K562 (cell line): ENCODE data around the gene RAP1GAP2. TPM values are rescaled to one million over a fixed set of nuclear protein-coding genes. Genes with fewer than 3 reads are reported as not detected.

Source experiments
- ATAC-seq: fragments of 200-7000 bp; cut with Tn5 transposase; 3 replicates; pipeline ENCODE4 v1.9.1; 2020; ENCODE audit warnings: moderate library complexity
- BruUV-seq: library from RNA; stranded (reverse); fragments of 400-500 nt; replicated peaks from 2 replicates; lab custom pipeline; 2021; lab: Mats Ljungman, UMichigan
- CTCF ChIA-PET: fragments of 300-600 bp; formaldehyde crosslinking; extraction: SDS; loops from one replicate; lab custom pipeline; 2021; ENCODE audit warnings: low intra/inter-chr PET ratio; lab: Yijun Ruan, JAX
- POLR2A ChIA-PET: fragments of 300-600, 350-650 bp; sonication (Branson Sonifier 250); formaldehyde crosslinking; extraction: SDS; loops from one replicate; lab custom pipeline; 2021; ENCODE audit warnings: antibody characterized with exemption, inconsistent platforms; lab: Yijun Ruan, JAX
- DNase-seq, 4 experiments: peaks; one replicate each; pipeline versions ENCODE4 v3.0.0 to v3.0.0-alpha.2; 2011 to 2018; ENCODE audit warnings: low spot score in 3 of 4, mixed read lengths in 3 of 4; ENCODE audit errors: extremely low read depth in 1 of 4
- FAIRE-seq: peaks from 2 replicates; lab custom pipeline; 2011; peaks lifted over from hg19 to GRCh38; lab: Jason Lieb, UNC
- H2AFZ ChIP-seq: 2 replicates; pipeline ENCODE4 v1.6.0; 2011; ENCODE audit warnings: low read depth, low read length, control low read depth, inconsistent platforms
- H3K27ac ChIP-seq: fragments of 200-600 bp; 3 replicates; pipeline ENCODE4 v1.8.0; 2011; ENCODE audit warnings: low read depth, mild to moderate bottlenecking, control low read depth, inconsistent platforms, low read length, moderate library complexity, mixed read lengths; ENCODE audit errors: extremely low read depth
- H3K27me3 ChIP-seq, 2 experiments: fragments of 300-600 bp in 1 of 2; 2 replicates in 1 of 2; 3 replicates in 1 of 2; pipeline versions ENCODE4 v1.6.0 to v1.8.0; 2011; ENCODE audit warnings: inconsistent platforms in 2 of 2, low read length in 2 of 2, mild to moderate bottlenecking in 1 of 2, mixed read lengths in 1 of 2, moderate library complexity in 1 of 2; ENCODE audit not compliant: control insufficient read depth in 2 of 2, insufficient read depth in 2 of 2
- H3K36me3 ChIP-seq: fragments of 300-600 bp; 3 replicates; pipeline ENCODE4 v1.8.0; 2011; ENCODE audit warnings: mild to moderate bottlenecking, low read length, inconsistent platforms; ENCODE audit not compliant: control insufficient read depth, insufficient read depth
- H3K4me1 ChIP-seq, 2 experiments: fragments of 200-600 bp in 1 of 2; replicated peaks in 1 of 2; 2 replicates in 1 of 2; 3 replicates in 1 of 2; pipeline versions ENCODE4 v1.5.1 to v1.8.0; 2011; ENCODE audit warnings: inconsistent platforms in 2 of 2, low read length in 2 of 2, mild to moderate bottlenecking in 1 of 2, mixed read lengths in 1 of 2, moderate library complexity in 1 of 2; ENCODE audit not compliant: control insufficient read depth in 2 of 2, insufficient read depth in 2 of 2
- H3K4me2 ChIP-seq: 2 replicates; pipeline ENCODE4 v1.6.1; 2011; ENCODE audit warnings: low read length, control low read depth, inconsistent platforms, mixed read lengths; ENCODE audit not compliant: insufficient read depth
- H3K4me3 ChIP-seq: fragments of 200-600 bp; sonication (generic), shearing (Covaris generic); 2 replicates; pipeline ENCODE4 v1.5.1; 2016; ENCODE audit warnings: control low read depth, inconsistent platforms
- H3K79me2 ChIP-seq: fragments of 200-600 bp; 3 replicates; pipeline ENCODE4 v1.8.0; 2011; ENCODE audit warnings: low read length, inconsistent platforms; ENCODE audit not compliant: control insufficient read depth, insufficient read depth
- H3K9ac ChIP-seq, 2 experiments: 2 replicates each; pipeline versions ENCODE4 v1.6.0 to v1.6.1; 2011; ENCODE audit warnings: low read depth in 2 of 2, low read length in 2 of 2, control low read depth in 1 of 2, inconsistent platforms in 1 of 2, mild to moderate bottlenecking in 1 of 2, mixed read lengths in 1 of 2; ENCODE audit not compliant: insufficient read depth in 1 of 2
- H3K9me1 ChIP-seq: one replicate; pipeline ENCODE4 v1.6.0; 2011; ENCODE audit warnings: inconsistent platforms, mild to moderate bottlenecking, low read length, moderate library complexity; ENCODE audit not compliant: control insufficient read depth, insufficient read depth
- H3K9me3 ChIP-seq: replicated peaks from 2 replicates; pipeline ENCODE4 v1.5.1; 2011; ENCODE audit warnings: low read depth, low read length, inconsistent platforms; ENCODE audit not compliant: control insufficient read depth, insufficient read depth
- H4K20me1 ChIP-seq: replicated peaks from 2 replicates; pipeline ENCODE4 v1.6.1; 2011; ENCODE audit warnings: low read length, inconsistent platforms, mixed read lengths; ENCODE audit not compliant: control insufficient read depth, insufficient read depth
- BCL6 ChIP-seq: fragments of 250-450 bp; sonication (Bioruptor Pico); IDR thresholded peaks from 2 replicates; pipeline ENCODE4 v1.4.0; 2020
- WGBS: fragments of 100-300 bp; shearing (Covaris generic); methylation state at CpG from one replicate; pipeline ENCODE4 v1.1.6; 2016; ENCODE audit warnings: low coverage, mixed read lengths; ENCODE audit not compliant: insufficient coverage; ENCODE audit errors: missing lambda C conversion rate; 5-methylcytosine and 5-hydroxymethylcytosine counted together
- in situ Hi-C: fragments of 300-500 bp; cut with MboI; formaldehyde crosslinking; loops from 4 replicates; pipeline ENCODE4 v1.15.0; 2018; ENCODE audit warnings: inconsistent platforms, mixed read lengths
- intact Hi-C: fragments of 100-400 bp; cut with micrococcal nuclease; formaldehyde crosslinking; loops from 2 replicates; pipeline ENCODE4 v1.14.2; 2022
- polyA plus RNA-seq, 8 experiments: library from polyadenylated mRNA; depleted of rRNA in 4 of 8; stranded (reverse) in 5 of 8; unstranded in 3 of 8; fragments of >200 nt; fragmentation: Nextera tagmentation in 2 of 8; fragmentation: Illumina TruSeq in 1 of 8; extraction: Ambion mirVana in 2 of 8; extraction: Trizol in 1 of 8; gene quantifications; 2 replicates each; pipeline versions ENCODE4 v1.2.1 to v1.2.3, GENCODE V29; 2011 to 2014; ENCODE audit warnings: inconsistent platforms in 1 of 8, missing spikeins in 1 of 8
- total RNA-seq, 7 experiments: library from RNA; depleted of rRNA in 6 of 7; stranded (reverse); fragments of >200 nt in 6 of 7; fragmentation: Illumina TruSeq in 2 of 7; extraction: Trizol in 2 of 7; gene quantifications; 2 replicates each; pipeline versions ENCODE4 v1.2.1 to v1.2.3, GENCODE V29; 2011 to 2021; ENCODE audit warnings: low replicate concordance in 1 of 7
- TF ChIP-seq, protein P1 (sequence below): sonication (generic); formaldehyde crosslinking; IDR thresholded peaks from 2 replicates; pipeline ENCODE4 v1.8.0; 2022; ENCODE audit warnings: mild to moderate bottlenecking, low read depth, missing genetic modification reagents
- TF ChIP-seq, protein P2 (sequence below): fragments of 250-450 bp; sonication (Bioruptor Pico); IDR thresholded peaks from 2 replicates; pipeline ENCODE4 v1.5.0; 2020; ENCODE audit warnings: mild to moderate bottlenecking, borderline replicate concordance

The RAP1GAP2 gene
- total and polyA plus RNA-seq, 9 of the 15 experiments (the other 6 are each of a cell fraction or from before 2014, with no cell fraction given) = 0.01 to 1.3 (median 0.42) TPM; not detected in 1

DNA sequence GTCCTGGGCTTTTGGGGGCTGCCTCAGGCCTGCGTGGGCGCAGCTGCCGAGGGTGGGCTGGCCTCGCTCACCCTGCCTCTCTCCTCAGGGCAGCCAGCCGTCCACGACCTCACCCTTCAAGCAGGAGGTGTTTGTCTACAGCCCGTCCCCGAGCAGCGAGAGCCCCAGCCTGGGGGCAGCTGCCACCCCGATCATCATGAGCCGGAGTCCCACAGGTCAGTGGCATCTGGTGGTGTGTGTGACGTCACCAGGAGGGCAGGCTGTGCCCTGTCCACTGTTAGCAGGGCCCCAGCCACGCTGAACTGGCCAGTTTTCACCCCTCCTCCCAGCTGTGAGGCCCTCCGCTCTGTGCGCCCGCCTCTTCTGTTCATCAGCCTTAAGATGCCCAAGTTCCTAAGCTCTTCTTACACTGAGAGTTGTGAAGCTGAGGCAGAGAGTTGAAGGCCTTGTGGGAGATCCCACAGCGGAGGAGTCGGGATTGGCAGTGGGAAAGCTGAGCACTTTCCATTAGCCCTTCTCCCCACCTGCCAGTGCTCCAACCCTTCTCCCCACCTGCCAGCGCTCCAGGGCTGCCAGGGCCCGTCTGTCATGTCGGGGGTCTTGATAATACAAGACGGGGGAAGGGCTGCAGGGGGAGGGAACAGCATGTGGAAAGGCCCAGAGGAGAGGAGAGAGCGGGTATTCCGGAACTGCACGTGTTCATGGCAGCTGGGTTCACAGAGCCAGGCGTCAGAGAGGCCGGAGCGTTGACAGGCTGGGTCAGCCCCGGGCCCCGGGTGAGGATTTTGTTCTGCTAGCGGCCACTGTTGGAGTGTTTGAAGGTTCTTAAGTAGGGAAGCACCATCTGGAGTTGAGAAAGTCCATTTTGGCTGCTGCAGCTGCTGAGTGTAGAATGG, 230.9 kb downstream of the RAP1GAP2 start:
- ChIA-PET POLR2A (interaction anchor here (0.8 kb wide), 1 partner anchor 410 kb away, joined by 3 read pairs; no protein-coding TSS in a partner anchor), CTCF (no interaction called here)
- Histone ChIP-seq H3K9me3 (no peaks in the 10 kb centered on the region), H2AFZ (no peak overlapping the region), H3K36me3 (no peaks in the 10 kb centered on the region), H3K27ac (no peak overlapping the region), H3K4me3 (no peak overlapping the region), H3K4me1 (no peaks in the 10 kb centered on the region; a peak in 1 of 5 replicates), H3K9me1 (no peaks in the 10 kb centered on the region), H3K4me2 (no peak overlapping the region), H3K79me2 (no peaks in the 10 kb centered on the region), H4K20me1 (no peaks in the 10 kb centered on the region), H3K27me3 (peaks cover 0 to 13% of the 10 kb centered on the region in 2 experiments; a peak in 2 of 5 replicates), H3K9ac (no peak overlapping the region)
- no peak for FAIRE-seq
- 10% methylated on average over 23 of the region's 31 CpGs for WGBS
- in situ Hi-C loops = no loop called here
- no peak for TF ChIP-seq BCL6
- TF ChIP-seq, protein P1, sequence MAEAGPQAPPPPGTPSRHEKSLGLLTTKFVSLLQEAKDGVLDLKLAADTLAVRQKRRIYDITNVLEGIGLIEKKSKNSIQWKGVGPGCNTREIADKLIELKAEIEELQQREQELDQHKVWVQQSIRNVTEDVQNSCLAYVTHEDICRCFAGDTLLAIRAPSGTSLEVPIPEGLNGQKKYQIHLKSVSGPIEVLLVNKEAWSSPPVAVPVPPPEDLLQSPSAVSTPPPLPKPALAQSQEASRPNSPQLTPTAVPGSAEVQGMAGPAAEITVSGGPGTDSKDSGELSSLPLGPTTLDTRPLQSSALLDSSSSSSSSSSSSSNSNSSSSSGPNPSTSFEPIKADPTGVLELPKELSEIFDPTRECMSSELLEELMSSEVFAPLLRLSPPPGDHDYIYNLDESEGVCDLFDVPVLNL = no peak
- TF ChIP-seq, protein P2, sequence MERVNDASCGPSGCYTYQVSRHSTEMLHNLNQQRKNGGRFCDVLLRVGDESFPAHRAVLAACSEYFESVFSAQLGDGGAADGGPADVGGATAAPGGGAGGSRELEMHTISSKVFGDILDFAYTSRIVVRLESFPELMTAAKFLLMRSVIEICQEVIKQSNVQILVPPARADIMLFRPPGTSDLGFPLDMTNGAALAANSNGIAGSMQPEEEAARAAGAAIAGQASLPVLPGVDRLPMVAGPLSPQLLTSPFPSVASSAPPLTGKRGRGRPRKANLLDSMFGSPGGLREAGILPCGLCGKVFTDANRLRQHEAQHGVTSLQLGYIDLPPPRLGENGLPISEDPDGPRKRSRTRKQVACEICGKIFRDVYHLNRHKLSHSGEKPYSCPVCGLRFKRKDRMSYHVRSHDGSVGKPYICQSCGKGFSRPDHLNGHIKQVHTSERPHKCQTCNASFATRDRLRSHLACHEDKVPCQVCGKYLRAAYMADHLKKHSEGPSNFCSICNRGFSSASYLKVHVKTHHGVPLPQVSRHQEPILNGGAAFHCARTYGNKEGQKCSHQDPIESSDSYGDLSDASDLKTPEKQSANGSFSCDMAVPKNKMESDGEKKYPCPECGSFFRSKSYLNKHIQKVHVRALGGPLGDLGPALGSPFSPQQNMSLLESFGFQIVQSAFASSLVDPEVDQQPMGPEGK (CRISPR knock-in tag) = no peak
- no TSS peak for BruUV-seq
- no peak for ATAC-seq
- intact Hi-C loops = no loop called here
- no peak for DNase-seq
